Measurements from ENCODE around the gene RPL29. TPM values are rescaled to one million over a fixed set of nuclear protein-coding genes. Genes with fewer than 3 reads are reported as not detected.

The RPL29 gene
- total RNA-seq, 1 donor from 2014 or later, result 1,666 TPM

DNA sequence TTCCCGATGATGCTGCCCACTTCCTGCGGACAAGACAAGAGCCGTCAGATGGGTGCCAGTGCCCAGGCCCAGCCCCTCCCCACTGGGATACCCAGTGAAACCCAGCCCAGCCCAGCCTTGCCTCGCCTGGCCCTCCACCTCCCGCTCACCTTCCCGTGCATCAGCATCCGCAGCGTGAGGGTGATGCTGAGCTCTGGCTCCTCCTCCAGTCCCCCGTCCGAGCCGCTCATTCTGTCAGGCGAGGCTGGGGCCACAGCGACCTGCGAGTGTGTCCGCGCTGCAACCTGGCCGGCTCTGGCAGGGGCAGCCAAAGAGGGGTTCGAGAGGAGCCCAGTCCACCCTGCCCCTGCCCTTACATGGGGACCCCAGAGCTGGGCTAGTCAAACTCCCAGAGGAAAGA lies 34.7 kb downstream of the RPL29 start:
- no peaks in the 10 kb centered on the region for H3K4me1 Mint-ChIP-seq (ENCODE audit: low read depth)
- H3K36me3 Mint-ChIP-seq (ENCODE audit: low read depth), result no peaks in the 10 kb centered on the region
- DNase-seq (ENCODE audit: low spot score), result no peak
- no peak overlapping the region for H3K27ac Mint-ChIP-seq
- H3K4me3 Mint-ChIP-seq (ENCODE audit: low read depth), result no peak overlapping the region
- intact Hi-C loops (cut with micrococcal nuclease), result no loop called here
- H3K9me3 Mint-ChIP-seq, result no peaks in the 10 kb centered on the region
- peaks cover 7% of the 10 kb centered on the region for H3K27me3 Mint-ChIP-seq (ENCODE audit: low read depth)

GRCh38 chr3:51960386-51960785 lies 35.3 kb downstream of the RPL29 start:
- Mint-ChIP-seq H3K4me3 (ENCODE audit: low read depth) (no peak overlapping the region), H3K9me3 (no peaks in the 10 kb centered on the region), H3K4me1 (ENCODE audit: low read depth) (no peaks in the 10 kb centered on the region), H3K27ac (no peak overlapping the region), H3K27me3 (ENCODE audit: low read depth) (peaks cover 7% of the 10 kb centered on the region), H3K36me3 (ENCODE audit: low read depth) (no peaks in the 10 kb centered on the region)
- intact Hi-C loops (cut with micrococcal nuclease), result no loop called here
- no peak for DNase-seq (ENCODE audit: low spot score)

DNA sequence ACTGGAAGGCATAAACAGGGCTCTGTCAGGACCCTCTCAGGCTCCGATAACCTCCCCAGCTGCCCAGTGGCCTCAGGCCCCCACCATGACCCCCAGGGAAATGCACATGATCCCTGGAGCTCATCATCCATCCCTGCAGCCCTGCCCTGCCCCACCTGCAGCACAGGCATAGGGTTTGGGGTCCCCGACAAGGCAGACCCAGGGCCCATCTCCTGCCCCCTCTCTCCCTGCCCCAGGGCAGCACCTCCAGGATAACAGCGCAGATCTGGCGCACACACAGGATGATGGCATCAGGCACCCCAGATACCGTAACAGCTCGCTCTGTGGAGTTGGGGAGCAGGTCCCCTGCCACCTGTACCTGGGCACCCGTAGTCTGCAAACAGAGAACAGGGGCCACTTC lies 36.0 kb downstream of the RPL29 start:
- intact Hi-C loops (cut with micrococcal nuclease), result no loop called here

DNA sequence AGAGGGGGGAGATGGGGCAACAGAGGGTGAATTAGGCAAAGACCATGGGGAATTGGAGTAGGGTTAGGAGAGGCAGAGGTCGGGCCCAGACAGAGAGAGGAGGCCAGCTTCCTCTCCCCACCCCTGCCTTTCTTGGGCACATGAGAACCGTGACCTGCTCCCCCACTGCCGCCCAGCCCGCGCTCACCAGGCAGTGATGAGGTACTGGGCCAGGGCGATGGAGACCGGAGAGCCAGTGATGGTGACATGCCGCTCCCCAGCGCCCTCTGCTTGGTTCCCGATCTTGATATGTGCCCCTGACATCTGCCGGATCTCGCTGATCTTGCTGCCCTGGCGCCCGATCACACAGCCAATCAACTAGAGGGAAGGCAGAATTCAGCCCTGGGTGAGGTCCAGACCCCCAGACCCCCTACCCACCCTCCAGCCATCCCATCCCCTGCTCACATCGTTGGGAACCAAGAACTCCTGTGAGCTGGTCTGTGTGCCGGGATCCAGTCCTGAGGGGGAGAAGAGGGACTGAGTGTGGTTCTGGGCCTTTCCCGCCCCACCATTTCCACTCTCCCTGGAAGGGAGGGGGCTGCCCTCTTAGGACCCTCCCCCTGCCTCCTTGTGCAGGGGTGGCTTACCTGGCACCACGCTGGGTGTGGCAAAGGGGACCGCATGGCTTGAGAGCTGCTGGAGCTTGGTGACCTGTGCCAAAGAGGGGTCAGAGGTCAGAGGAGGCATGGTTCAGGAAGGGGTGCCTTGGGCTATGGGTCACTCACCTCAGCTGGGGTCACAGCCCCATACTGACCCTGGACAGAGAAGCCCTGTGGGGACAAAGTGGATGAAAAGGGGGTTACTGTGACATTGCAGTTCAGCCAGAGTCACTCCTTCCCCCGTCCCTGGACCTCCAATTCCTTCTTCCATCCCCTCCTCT lies 36.8 kb downstream of the RPL29 start:
- Mint-ChIP-seq H3K27ac (no peak overlapping the region), H3K27me3 (ENCODE audit: low read depth) (peaks cover 21% of the 10 kb centered on the region), H3K4me1 (ENCODE audit: low read depth) (no peaks in the 10 kb centered on the region), H3K4me3 (ENCODE audit: low read depth) (no peak overlapping the region), H3K36me3 (ENCODE audit: low read depth) (no peaks in the 10 kb centered on the region), H3K9me3 (no peaks in the 10 kb centered on the region)
- intact Hi-C loops (cut with micrococcal nuclease), result no loop called here
- no peak for DNase-seq (ENCODE audit: low spot score)

More for the DNA sequence above, 36.0 kb downstream of the RPL29 start:
- peaks cover 14% of the 10 kb centered on the region for H3K27me3 Mint-ChIP-seq (ENCODE audit: low read depth)
- no peaks in the 10 kb centered on the region for H3K36me3 Mint-ChIP-seq (ENCODE audit: low read depth)
- no peaks in the 10 kb centered on the region for H3K9me3 Mint-ChIP-seq
- no peak for DNase-seq (ENCODE audit: low spot score)
- no peak overlapping the region for H3K27ac Mint-ChIP-seq
- H3K4me1 Mint-ChIP-seq (ENCODE audit: low read depth), result no peaks in the 10 kb centered on the region
- no peak overlapping the region for H3K4me3 Mint-ChIP-seq (ENCODE audit: low read depth)

- no peaks in the 10 kb centered on the region for H3K9me3 Mint-ChIP-seq
- DNase-seq (ENCODE audit: low spot score), result no peak
- no peaks in the 10 kb centered on the region for H3K36me3 Mint-ChIP-seq (ENCODE audit: low read depth)
- H3K27me3 Mint-ChIP-seq (ENCODE audit: low read depth), result peaks cover 30% of the 10 kb centered on the region
- H3K4me3 Mint-ChIP-seq (ENCODE audit: low read depth), result no peak overlapping the region
- no peaks in the 10 kb centered on the region for H3K4me1 Mint-ChIP-seq (ENCODE audit: low read depth)
- intact Hi-C loops (cut with micrococcal nuclease), result no loop called here
- no peak overlapping the region for H3K27ac Mint-ChIP-seq
These were observed 38.0 kb downstream of the RPL29 start for GRCh38 chr3:51957520-51958205.

- Mint-ChIP-seq H3K27me3 (ENCODE audit: low read depth) (peaks cover 31% of the 10 kb centered on the region), H3K4me3 (ENCODE audit: low read depth) (no peak overlapping the region), H3K4me1 (ENCODE audit: low read depth) (no peaks in the 10 kb centered on the region), H3K9me3 (no peaks in the 10 kb centered on the region), H3K36me3 (ENCODE audit: low read depth) (no peaks in the 10 kb centered on the region), H3K27ac (no peak overlapping the region)
- no peak for DNase-seq (ENCODE audit: low spot score)
- intact Hi-C loops (cut with micrococcal nuclease), result no loop called here
These were observed 39.6 kb downstream of the RPL29 start for GRCh38 chr3:51955893-51956770.

DNA sequence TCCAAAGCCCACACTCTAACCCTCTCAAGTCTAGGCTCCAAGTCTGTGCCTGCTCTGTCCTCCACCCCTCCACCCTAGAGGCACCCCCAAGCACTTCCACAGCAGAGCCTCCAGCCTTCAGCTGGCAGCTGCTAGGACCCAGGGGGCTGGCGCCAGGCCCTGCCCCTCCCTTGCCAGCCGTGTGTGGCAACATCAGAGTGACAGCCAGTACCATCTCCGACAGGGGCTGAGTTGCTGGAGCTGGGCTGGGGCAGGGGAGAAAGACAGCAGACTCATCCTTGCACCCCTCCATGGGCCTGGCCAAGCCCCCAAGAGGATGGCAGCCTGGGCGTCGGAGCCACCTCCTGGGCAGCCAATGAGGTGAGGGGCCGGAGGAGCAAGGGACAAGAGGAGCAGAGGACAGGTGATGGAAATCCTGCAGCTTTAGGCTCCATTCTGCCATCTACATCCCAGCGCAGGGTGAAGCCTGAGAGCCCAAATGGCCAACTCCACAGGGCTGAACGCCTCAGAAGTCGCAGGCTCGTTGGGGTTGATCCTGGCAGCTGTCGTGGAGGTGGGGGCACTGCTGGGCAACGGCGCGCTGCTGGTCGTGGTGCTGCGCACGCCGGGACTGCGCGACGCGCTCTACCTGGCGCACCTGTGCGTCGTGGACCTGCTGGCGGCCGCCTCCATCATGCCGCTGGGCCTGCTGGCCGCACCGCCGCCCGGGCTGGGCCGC lies 40.4 kb downstream of the RPL29 start, which contains the start of gene GPR62:
TSS of gene GPR62 (plus strand) at position 207 of the 718 bp plus-strand sequence. CDS start at position 479, 272 bp downstream.
- H3K36me3 Mint-ChIP-seq (ENCODE audit: low read depth), result no peaks in the 10 kb centered on the region
- DNase-seq (ENCODE audit: low spot score), result no peak
- no peak within 1 kb of the TSS for H3K27ac Mint-ChIP-seq
- no peak within 1 kb of the TSS for H3K4me3 Mint-ChIP-seq (ENCODE audit: low read depth)
- intact Hi-C loops (cut with micrococcal nuclease), result no loop called here
- no peaks in the 10 kb centered on the region for H3K4me1 Mint-ChIP-seq (ENCODE audit: low read depth)
- peaks cover 31% of the 10 kb centered on the region for H3K27me3 Mint-ChIP-seq (ENCODE audit: low read depth)
- H3K9me3 Mint-ChIP-seq, result no peaks in the 10 kb centered on the region

DNA sequence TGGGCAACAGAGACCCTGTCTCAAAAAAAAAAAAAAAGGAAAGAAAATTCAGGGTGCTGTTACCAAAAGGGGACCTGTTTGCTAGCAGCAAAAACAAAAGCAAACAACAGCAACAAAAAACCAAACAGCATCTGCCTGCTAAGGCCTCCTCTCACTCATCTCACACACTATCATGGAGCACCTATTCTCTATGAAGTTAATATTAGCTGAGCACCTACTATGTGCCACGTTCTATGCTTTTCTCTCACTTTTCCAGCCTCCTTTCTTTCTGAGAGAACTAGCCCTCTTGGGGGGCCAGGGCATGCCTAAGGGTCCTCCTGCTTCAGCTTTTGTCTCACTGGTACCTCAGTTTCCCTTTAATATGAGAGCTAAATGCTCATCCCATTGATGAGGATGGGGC lies 41.0 kb downstream of the RPL29 start:
- Mint-ChIP-seq H3K4me1 (ENCODE audit: low read depth) (no peaks in the 10 kb centered on the region), H3K27ac (no peak overlapping the region), H3K9me3 (no peaks in the 10 kb centered on the region), H3K4me3 (ENCODE audit: low read depth) (no peak overlapping the region), H3K36me3 (ENCODE audit: low read depth) (no peaks in the 10 kb centered on the region), H3K27me3 (ENCODE audit: low read depth) (peaks cover 31% of the 10 kb centered on the region)
- intact Hi-C loops (cut with micrococcal nuclease), result no loop called here
- no peak for DNase-seq (ENCODE audit: low spot score)

- H3K9me3 Mint-ChIP-seq, result no peaks in the 10 kb centered on the region
- no peak overlapping the region for H3K27ac Mint-ChIP-seq
- H3K4me3 Mint-ChIP-seq (ENCODE audit: low read depth), result no peak overlapping the region
- DNase-seq (ENCODE audit: low spot score), result no peak
- peaks cover 31% of the 10 kb centered on the region for H3K27me3 Mint-ChIP-seq (ENCODE audit: low read depth)
- H3K36me3 Mint-ChIP-seq (ENCODE audit: low read depth), result no peaks in the 10 kb centered on the region
- intact Hi-C loops (cut with micrococcal nuclease), result no loop called here
- H3K4me1 Mint-ChIP-seq (ENCODE audit: low read depth), result no peaks in the 10 kb centered on the region
These were observed 41.6 kb downstream of the RPL29 start for GRCh38 chr3:51954105-51954504.

GRCh38 chr3:51953445-51953844 lies 42.2 kb downstream of the RPL29 start:
- H3K27me3 Mint-ChIP-seq (ENCODE audit: low read depth), result peaks cover 31% of the 10 kb centered on the region
- H3K9me3 Mint-ChIP-seq, result no peaks in the 10 kb centered on the region
- H3K4me1 Mint-ChIP-seq (ENCODE audit: low read depth), result no peaks in the 10 kb centered on the region
- H3K36me3 Mint-ChIP-seq (ENCODE audit: low read depth), result no peaks in the 10 kb centered on the region
- DNase-seq (ENCODE audit: low spot score), result no peak
- no peak overlapping the region for H3K4me3 Mint-ChIP-seq (ENCODE audit: low read depth)
- H3K27ac Mint-ChIP-seq, result no peak overlapping the region
- intact Hi-C loops (cut with micrococcal nuclease), result no loop called here

GRCh38 chr3:51950899-51951298 lies 44.8 kb downstream of the RPL29 start:
- no peaks in the 10 kb centered on the region for H3K4me1 Mint-ChIP-seq (ENCODE audit: low read depth)
- H3K27me3 Mint-ChIP-seq (ENCODE audit: low read depth), result peaks cover 26% of the 10 kb centered on the region
- intact Hi-C loops (cut with micrococcal nuclease), result no loop called here
- DNase-seq (ENCODE audit: low spot score), result no peak
- H3K36me3 Mint-ChIP-seq (ENCODE audit: low read depth), result no peaks in the 10 kb centered on the region
- H3K27ac Mint-ChIP-seq, result no peak overlapping the region
- no peak overlapping the region for H3K4me3 Mint-ChIP-seq (ENCODE audit: low read depth)
- no peaks in the 10 kb centered on the region for H3K9me3 Mint-ChIP-seq

GRCh38 chr3:51949121-51949520 lies 46.6 kb downstream of the RPL29 start:
- no peak for DNase-seq (ENCODE audit: low spot score)

More at GRCh38 chr3:51949121-51949520, 46.6 kb downstream of the RPL29 start:
- no peak overlapping the region for H3K27ac Mint-ChIP-seq
- H3K36me3 Mint-ChIP-seq (ENCODE audit: low read depth), result no peaks in the 10 kb centered on the region
- peaks cover 15% of the 10 kb centered on the region for H3K27me3 Mint-ChIP-seq (ENCODE audit: low read depth)
- no peaks in the 10 kb centered on the region for H3K9me3 Mint-ChIP-seq
- intact Hi-C loops (cut with micrococcal nuclease), result no loop called here
- no peaks in the 10 kb centered on the region for H3K4me1 Mint-ChIP-seq (ENCODE audit: low read depth)
- H3K4me3 Mint-ChIP-seq (ENCODE audit: low read depth), result no peak overlapping the region

Measured in activated T-helper 2 cell treated with anti-CD3 and anti-CD28 coated beads, Interferon-gamma antibody, Interleukin-2, Interleukin-4, amounts not matched to agents 10 μg/mL and 5 μg/mL and 100 μg/mL, durations not matched to agents 14 hours and 24 hours and 36 hours (primary cell).